Ishikawa (cell line): ENCODE results near the gene ORC6.

ENCODE experiments used
- CREB1 ChIP-seq: IDR thresholded peaks from 2 replicates; pipeline ENCODE4 v1.6.1; 2012; ENCODE audit warnings: low read depth
- EP300 ChIP-seq: IDR thresholded peaks from 2 replicates; pipeline ENCODE4 v1.6.1; 2012; ENCODE audit warnings: borderline replicate concordance
- FOXM1 ChIP-seq: IDR thresholded peaks from 2 replicates; pipeline ENCODE4 v1.6.1; 2012; ENCODE audit warnings: low read depth, borderline replicate concordance
- MAX ChIP-seq: IDR thresholded peaks from 2 replicates; pipeline ENCODE4 v1.6.1; 2012
- RAD21 ChIP-seq: IDR thresholded peaks from 2 replicates; pipeline ENCODE4 v1.6.1; 2012; ENCODE audit warnings: low read depth
- REST ChIP-seq: IDR thresholded peaks from 2 replicates; pipeline ENCODE4 v1.6.1; 2012; ENCODE audit warnings: low read depth, mild to moderate bottlenecking
- TAF1 ChIP-seq: IDR thresholded peaks from 2 replicates; pipeline ENCODE4 v1.6.1; 2012; ENCODE audit warnings: low read depth, mild to moderate bottlenecking
- YY1 ChIP-seq: IDR thresholded peaks from 2 replicates; pipeline ENCODE4 v1.6.1; 2012; ENCODE audit warnings: low read depth

DNA sequence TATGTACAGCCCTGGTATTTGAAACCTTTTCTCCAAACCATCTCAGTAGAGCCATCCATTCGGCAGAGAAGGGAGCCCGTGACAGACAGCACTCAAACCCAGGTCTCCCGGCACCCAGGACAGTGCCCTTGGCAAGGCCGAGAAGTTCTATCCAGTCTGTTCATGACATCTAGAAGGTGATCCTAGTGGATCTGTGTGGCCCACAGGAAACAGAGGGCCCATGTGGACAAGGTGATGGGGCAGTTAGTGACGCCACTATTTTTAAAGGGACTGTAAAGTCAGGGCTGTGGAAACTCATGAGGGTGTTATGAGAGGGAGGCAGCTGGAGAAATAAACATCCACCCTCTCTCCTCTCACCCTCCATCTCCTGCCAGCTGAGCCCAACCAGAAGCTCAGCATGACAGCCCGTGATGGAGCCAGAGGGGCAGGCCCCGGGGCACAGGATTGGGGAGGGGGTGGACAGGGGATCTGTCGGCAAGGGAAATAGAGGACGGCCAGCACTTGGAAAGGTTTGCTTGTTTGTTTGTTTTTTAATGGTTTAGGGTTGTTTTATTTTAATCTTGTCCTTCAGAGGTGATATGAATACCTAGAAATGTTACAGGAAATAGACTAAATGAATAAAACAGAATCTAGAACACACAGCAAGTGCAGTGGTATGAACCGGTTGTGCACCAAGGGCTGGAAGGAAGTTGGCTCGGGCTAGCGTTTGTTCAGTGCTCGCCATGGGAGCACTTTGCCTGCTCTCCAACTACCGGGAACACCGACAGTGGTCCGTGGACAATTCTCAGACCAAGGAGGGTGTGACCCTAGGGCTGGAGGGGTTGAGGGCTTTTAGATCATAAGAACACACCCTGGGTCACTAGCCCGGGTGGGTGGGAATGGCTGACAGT lies 41.6 kb downstream of the ORC6 start:
- TF ChIP-seq CREB1 (no peak), EP300 (no peak), REST (no peak), MAX (no peak), RAD21 (no peak), FOXM1 (no peak), TAF1 (no peak), YY1 (no peak)
